Lower leg skin (tissue), 4 donors: Measurements from ENCODE around the gene DRC7. TPM values are rescaled to one million over a fixed set of nuclear protein-coding genes. Genes with fewer than 3 reads are reported as not detected.

Experiments
- DNase-seq, 2 donors: peaks; one replicate each; pipeline ENCODE4 v3.0.0-alpha.2; 2019; ENCODE audit warnings: low spot score in 2 of 2
- H3K4me3 ChIP-seq: fragments of 200-600 bp; sonication (generic); 2 replicates; pipeline ENCODE4 v1.5.1; 2017; ENCODE audit warnings: mild to moderate bottlenecking, low read depth; ENCODE audit not compliant: poor library complexity, severe bottlenecking
- CTCF ChIP-seq, 3 donors: fragments of 450-650 bp; IDR thresholded peaks; one replicate each; pipeline ENCODE4 v1.5.1; 2016; ENCODE audit warnings: antibody characterized with exemption in 3 of 3, mild to moderate bottlenecking in 3 of 3, moderate library complexity in 2 of 3
- POLR2A ChIP-seq, 2 donors: fragments of 450-650 bp; IDR thresholded peaks; one replicate each; pipeline ENCODE4 v1.6.1; 2016 to 2017; ENCODE audit warnings: antibody characterized with exemption in 2 of 2, mild to moderate bottlenecking in 1 of 2, moderate library complexity in 1 of 2
- WGBS, 2 donors: methylation state at CpG; one replicate each; pipeline ENCODE4 v1.1.5; 2018; 5-methylcytosine and 5-hydroxymethylcytosine counted together
- intact Hi-C: fragments of 100-400 bp; cut with DNase I; formaldehyde crosslinking; loops from one replicate; pipeline ENCODE4 v1.15.0; 2023; ENCODE audit warnings: low total_unique reads
- microRNA-seq, 2 donors: library from miRNA; unstranded; fragments of <30 nt; microRNA quantifications; one replicate each; pipeline ENCODE4, GENCODE V29; 2016; ENCODE audit warnings: borderline replicate concordance in 2 of 2, borderline number of aligned reads in 1 of 2
- total RNA-seq, 4 donors: library from RNA; depleted of rRNA; stranded (reverse); fragments of >200 nt; gene quantifications; one replicate each; pipeline ENCODE4 v1.1.0, GENCODE V29; 2016

DRC7 gene
- total RNA-seq, 4 donors from 2014 or later: not detected

GRCh38 chr16:57781349-57781740 lies 86.7 kb downstream of the DRC7 start:
- TF ChIP-seq CTCF (IDR thresholded peaks at IDR 0.05): no peak
- no peak for TF ChIP-seq POLR2A (IDR thresholded peaks at IDR 0.05)
- intact Hi-C loops: no loop called here
- WGBS, 2 donors: 93 to 100% methylated on average over 1 of the region's 1 CpG
- no peak for DNase-seq
- H3K4me3 ChIP-seq: no peak overlapping the region

Small RNA genes lying within 50 kb of the gene (microRNA-seq; reads per million reads assigned to microRNA genes)
- 0 reads per million in 2 donors for gene MIR6772

Other genes starting within 250 kb of the DRC7 start
- 10 to 100 TPM; 20.9 to 40.8 (median 30.7) TPM for gene CIAPIN1, start 247.4 kb upstream of the DRC7 start, total RNA-seq
- 10 to 100 TPM; 38.7 to 55.3 (median 52.2) TPM for gene COQ9, start 247.3 kb upstream of the DRC7 start, total RNA-seq
- gene POLR2C, start 232.1 kb upstream of the DRC7 start, total RNA-seq: 100 to 1,000 TPM in 2 of 4 donors, 10 to 100 TPM in 2; 87.9 to 128 (median 98.1) TPM
- 10 to 100 TPM; 38.9 to 60.5 (median 44.6) TPM for gene DOK4, start 208.3 kb upstream of the DRC7 start, total RNA-seq
- 10 to 100 TPM; 13.7 to 18.9 (median 16.4) TPM for gene CCDC102A, start 158.2 kb upstream of the DRC7 start, total RNA-seq
- 1 to 10 TPM in 1 of 4 donors, under 1 TPM in 3; 0.23 to 1.5 (median 0.47) TPM for gene ADGRG5, start 152.2 kb upstream of the DRC7 start, total RNA-seq
- gene ADGRG1, start 66.2 kb upstream of the DRC7 start, total RNA-seq: 100 to 1,000 TPM; 129 to 159 (median 136) TPM
- 1 to 10 TPM in 3 of 4 donors, under 1 TPM in 1; 0.25 to 7.3 (median 1.1) TPM for gene ADGRG3, start 26.5 kb upstream of the DRC7 start, total RNA-seq
- gene KATNB1, start 41.0 kb downstream of the DRC7 start, total RNA-seq: 10 to 100 TPM; 30.6 to 54.9 (median 41.1) TPM
- gene KIFC3, start 107.7 kb downstream of the DRC7 start, total RNA-seq: 100 to 1,000 TPM; 116 to 206 (median 164) TPM